ENCODE data around the gene TPK1. TPM values are rescaled to one million over a fixed set of nuclear protein-coding genes. Genes with fewer than 3 reads are reported as not detected.

Gene TPK1
- polyA plus RNA-seq, 4 donors = 2.7 to 21.9 (median 15.3) TPM

DNA sequence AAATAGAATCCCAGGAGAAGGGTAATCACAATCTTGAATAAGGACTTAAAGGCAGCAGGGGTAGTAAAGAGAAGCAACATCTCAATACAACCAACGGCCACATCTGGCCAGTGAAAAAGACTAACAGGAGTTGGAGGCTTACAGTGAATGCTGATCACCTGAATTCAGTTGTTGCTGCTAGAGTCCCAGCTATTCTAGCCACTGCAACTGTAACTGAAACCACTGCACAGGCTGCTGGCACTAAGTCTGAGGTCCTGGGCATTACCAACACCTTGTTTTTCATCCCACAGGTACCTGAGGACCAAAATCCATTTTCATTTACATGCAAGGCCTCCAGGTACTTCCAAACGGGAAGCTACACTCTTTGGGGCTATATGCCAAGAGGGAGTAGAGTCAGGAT is 44.4 kb downstream of the TPK1 start:
- H3K4me3 ChIP-seq (ENCODE audit: low read depth in 1 of 3, low read length in 3 of 3) = no peak overlapping the region
- FAIRE-seq (no peak), DNase-seq (no peak)
- peaks cover 0 to 1% of the 10 kb centered on the region in 2 donors for H3K9me3 ChIP-seq (ENCODE audit: control insufficient read depth in 2 of 2, insufficient read depth in 1 of 2, low read depth in 1 of 2, low read length in 1 of 2)
- no peak overlapping the region for H3K27ac ChIP-seq (ENCODE audit: low read depth in 1 of 3, low read length in 2 of 3)
- peaks cover 0 to 4% (median 0%) of the 10 kb centered on the region in 3 donors for H3K4me1 ChIP-seq (ENCODE audit: control insufficient read depth in 3 of 3, insufficient read depth in 2 of 3, low read depth in 1 of 3, low read length in 2 of 3)
- peaks cover 0 to 2% (median 0%) of the 10 kb centered on the region in 3 donors for H3K36me3 ChIP-seq (ENCODE audit: control insufficient read depth in 3 of 3, insufficient read depth in 2 of 3, low read depth in 1 of 3, low read length in 3 of 3)
- 76 to 90% (median 81%) methylated on average over 2 of the region's 2 CpGs for WGBS, 3 donors
- no peaks in the 10 kb centered on the region for H3K27me3 ChIP-seq (ENCODE audit: control insufficient read depth in 3 of 3, insufficient read depth in 3 of 3, low read length in 3 of 3)

GRCh38 chr7:144787127-144787526 is 48.7 kb downstream of the TPK1 start:
- DNase-seq (peak; percentile 35), FAIRE-seq (peak; percentile 47)
- no peaks in the 10 kb centered on the region for H3K36me3 ChIP-seq (ENCODE audit: control insufficient read depth in 3 of 3, insufficient read depth in 2 of 3, low read depth in 1 of 3, low read length in 3 of 3)
- H3K4me1 ChIP-seq (ENCODE audit: control insufficient read depth in 3 of 3, insufficient read depth in 2 of 3, low read depth in 1 of 3, low read length in 2 of 3) = peaks cover 0 to 5% (median 0%) of the 10 kb centered on the region in 3 donors
- WGBS, 3 donors = 76 to 91% (median 84%) methylated on average over 2 of the region's 2 CpGs
- no peak overlapping the region for H3K27ac ChIP-seq (ENCODE audit: low read depth in 1 of 3, low read length in 2 of 3)
- H3K27me3 ChIP-seq (ENCODE audit: control insufficient read depth in 3 of 3, insufficient read depth in 3 of 3, low read length in 3 of 3) = no peaks in the 10 kb centered on the region
- no peaks in the 10 kb centered on the region for H3K9me3 ChIP-seq (ENCODE audit: control insufficient read depth in 2 of 2, insufficient read depth in 1 of 2, low read depth in 1 of 2, low read length in 1 of 2)
- no peak overlapping the region for H3K4me3 ChIP-seq (ENCODE audit: low read depth in 1 of 3, low read length in 3 of 3)

DNA sequence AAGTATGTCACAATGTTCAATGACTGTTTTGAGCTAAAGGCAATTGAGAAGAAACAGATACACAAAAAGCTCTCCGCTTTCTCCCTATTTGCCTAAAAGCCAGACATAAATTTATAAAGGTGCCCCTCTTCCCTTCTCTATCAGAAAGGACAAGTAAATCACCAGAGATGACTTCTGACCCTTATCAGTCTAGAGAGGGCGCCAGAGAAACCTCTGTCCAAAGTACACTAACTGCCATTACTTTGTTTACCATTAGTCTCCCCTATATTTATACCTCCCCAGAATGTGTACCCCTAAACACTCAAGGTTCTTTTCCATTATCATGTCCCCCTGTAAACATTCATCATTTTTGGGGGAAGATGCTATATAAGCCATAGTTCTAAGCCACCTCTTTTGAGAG is 49.3 kb downstream of the TPK1 start:
- no peaks in the 10 kb centered on the region for H3K27me3 ChIP-seq (ENCODE audit: control insufficient read depth in 3 of 3, insufficient read depth in 3 of 3, low read length in 3 of 3)
- peaks cover 0 to 5% (median 0%) of the 10 kb centered on the region in 3 donors for H3K4me1 ChIP-seq (ENCODE audit: control insufficient read depth in 3 of 3, insufficient read depth in 2 of 3, low read depth in 1 of 3, low read length in 2 of 3)
- FAIRE-seq (no peak), DNase-seq (peak in 1 of 2 donors; percentile 22)
- H3K36me3 ChIP-seq (ENCODE audit: control insufficient read depth in 3 of 3, insufficient read depth in 2 of 3, low read depth in 1 of 3, low read length in 3 of 3) = no peaks in the 10 kb centered on the region
- 64 to 79% (median 69%) methylated on average over 2 of the region's 2 CpGs for WGBS, 3 donors
- H3K4me3 ChIP-seq (ENCODE audit: low read depth in 1 of 3, low read length in 3 of 3) = no peak overlapping the region
- no peaks in the 10 kb centered on the region for H3K9me3 ChIP-seq (ENCODE audit: control insufficient read depth in 2 of 2, insufficient read depth in 1 of 2, low read depth in 1 of 2, low read length in 1 of 2)
- no peak overlapping the region for H3K27ac ChIP-seq (ENCODE audit: low read depth in 1 of 3, low read length in 2 of 3)

- H3K9me3 ChIP-seq (ENCODE audit: control insufficient read depth in 2 of 2, insufficient read depth in 1 of 2, low read depth in 1 of 2, low read length in 1 of 2) = no peaks in the 10 kb centered on the region
- WGBS, 3 donors = 70 to 90% (median 78%) methylated on average over 1 of the region's 1 CpG
- H3K27ac ChIP-seq (ENCODE audit: low read depth in 1 of 3, low read length in 2 of 3) = no peak overlapping the region
- FAIRE-seq (no peak), DNase-seq (no peak)
- no peak overlapping the region for H3K4me3 ChIP-seq (ENCODE audit: low read depth in 1 of 3, low read length in 3 of 3)
- H3K27me3 ChIP-seq (ENCODE audit: control insufficient read depth in 3 of 3, insufficient read depth in 3 of 3, low read length in 3 of 3) = no peaks in the 10 kb centered on the region
- H3K36me3 ChIP-seq (ENCODE audit: control insufficient read depth in 3 of 3, insufficient read depth in 2 of 3, low read depth in 1 of 3, low read length in 3 of 3) = no peaks in the 10 kb centered on the region
- peaks cover 0 to 5% (median 0%) of the 10 kb centered on the region in 3 donors for H3K4me1 ChIP-seq (ENCODE audit: control insufficient read depth in 3 of 3, insufficient read depth in 2 of 3, low read depth in 1 of 3, low read length in 2 of 3)
These were observed 49.8 kb downstream of the TPK1 start for GRCh38 chr7:144786079-144786478.

DNA sequence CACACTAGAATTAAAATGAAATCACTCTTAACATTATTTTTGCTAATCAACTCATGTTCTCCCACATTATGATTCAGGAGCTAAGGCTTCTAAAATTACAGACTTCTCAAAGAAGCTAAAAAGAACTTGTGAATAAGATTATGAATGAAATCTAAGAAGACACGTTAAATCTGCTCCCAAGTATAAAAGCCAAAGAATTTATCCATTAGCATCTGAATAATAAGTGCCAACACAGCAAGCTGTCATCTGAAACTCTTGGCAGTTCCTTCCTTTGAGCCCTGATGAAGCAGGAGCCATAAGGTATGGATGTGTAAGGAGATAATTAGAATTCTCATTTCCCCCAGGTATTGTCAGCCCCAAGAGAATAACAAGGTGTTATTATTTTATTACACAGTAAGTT is 50.3 kb downstream of the TPK1 start:
- WGBS, 3 donors = 81 to 91% (median 86%) methylated on average over 1 of the region's 1 CpG
- FAIRE-seq = no peak
- Histone ChIP-seq H3K36me3 (ENCODE audit: control insufficient read depth in 3 of 3, insufficient read depth in 2 of 3, low read depth in 1 of 3, low read length in 3 of 3) (no peaks in the 10 kb centered on the region), H3K9me3 (ENCODE audit: control insufficient read depth in 2 of 2, insufficient read depth in 1 of 2, low read depth in 1 of 2, low read length in 1 of 2) (no peaks in the 10 kb centered on the region), H3K4me3 (ENCODE audit: low read depth in 1 of 3, low read length in 3 of 3) (no peak overlapping the region), H3K27ac (ENCODE audit: low read depth in 1 of 3, low read length in 2 of 3) (no peak overlapping the region), H3K27me3 (ENCODE audit: control insufficient read depth in 3 of 3, insufficient read depth in 3 of 3, low read length in 3 of 3) (no peaks in the 10 kb centered on the region), H3K4me1 (ENCODE audit: control insufficient read depth in 3 of 3, insufficient read depth in 2 of 3, low read depth in 1 of 3, low read length in 2 of 3) (peaks cover 0 to 5% (median 0%) of the 10 kb centered on the region in 3 donors)
- no peak for DNase-seq

DNA sequence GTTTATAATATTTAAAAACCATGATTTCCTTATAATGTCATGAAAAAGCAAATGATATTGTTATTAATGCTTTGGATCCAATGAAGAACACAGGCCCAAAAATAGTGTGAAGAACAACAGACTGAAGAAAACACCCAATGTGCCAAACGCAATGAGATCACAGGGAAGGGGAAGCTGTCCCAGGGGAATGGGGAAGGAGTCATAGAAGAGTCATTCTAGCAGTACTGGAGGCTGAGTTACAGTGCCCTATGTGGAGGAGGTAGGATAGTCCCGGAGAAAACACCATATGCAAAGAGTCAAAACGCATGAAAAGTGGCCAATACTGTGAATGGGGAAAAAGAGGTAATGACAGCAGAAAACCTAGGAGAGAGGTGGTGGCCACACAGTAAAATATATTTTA is 50.9 kb downstream of the TPK1 start:
- Histone ChIP-seq H3K27ac (ENCODE audit: low read depth in 1 of 3, low read length in 2 of 3) (no peak overlapping the region), H3K4me1 (ENCODE audit: control insufficient read depth in 3 of 3, insufficient read depth in 2 of 3, low read depth in 1 of 3, low read length in 2 of 3) (peaks cover 0 to 5% (median 0%) of the 10 kb centered on the region in 3 donors), H3K36me3 (ENCODE audit: control insufficient read depth in 3 of 3, insufficient read depth in 2 of 3, low read depth in 1 of 3, low read length in 3 of 3) (no peaks in the 10 kb centered on the region), H3K9me3 (ENCODE audit: control insufficient read depth in 2 of 2, insufficient read depth in 1 of 2, low read depth in 1 of 2, low read length in 1 of 2) (no peaks in the 10 kb centered on the region), H3K27me3 (ENCODE audit: control insufficient read depth in 3 of 3, insufficient read depth in 3 of 3, low read length in 3 of 3) (no peaks in the 10 kb centered on the region), H3K4me3 (ENCODE audit: low read depth in 1 of 3, low read length in 3 of 3) (no peak overlapping the region)
- 81 to 93% (median 93%) methylated on average over 3 of the region's 3 CpGs for WGBS, 3 donors
- FAIRE-seq = no peak
- DNase-seq = no peak

DNA sequence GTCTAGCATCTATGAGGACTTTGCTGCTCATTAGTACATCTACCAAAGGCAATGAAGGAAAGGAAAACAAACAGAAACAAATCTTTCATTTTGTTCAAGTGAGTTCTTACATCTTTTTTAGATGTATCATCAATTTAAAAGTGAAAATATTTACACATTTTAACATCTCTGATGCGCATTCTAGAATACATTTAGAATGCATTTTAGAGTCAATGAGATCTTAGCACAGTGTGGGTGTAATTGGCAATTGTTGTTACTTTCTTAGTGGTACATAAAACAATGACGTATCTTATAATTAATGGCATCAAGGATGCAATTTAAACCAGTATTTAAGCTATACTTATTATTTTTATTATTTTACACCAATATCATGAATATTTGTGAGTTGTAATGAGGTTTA is 51.4 kb downstream of the TPK1 start:
- H3K4me3 ChIP-seq (ENCODE audit: low read depth in 1 of 3, low read length in 3 of 3) = no peak overlapping the region
- H3K27me3 ChIP-seq (ENCODE audit: control insufficient read depth in 3 of 3, insufficient read depth in 3 of 3, low read length in 3 of 3) = no peaks in the 10 kb centered on the region
- peaks cover 0 to 5% (median 0%) of the 10 kb centered on the region in 3 donors for H3K4me1 ChIP-seq (ENCODE audit: control insufficient read depth in 3 of 3, insufficient read depth in 2 of 3, low read depth in 1 of 3, low read length in 2 of 3)
- DNase-seq (no peak), FAIRE-seq (no peak)
- no peaks in the 10 kb centered on the region for H3K36me3 ChIP-seq (ENCODE audit: control insufficient read depth in 3 of 3, insufficient read depth in 2 of 3, low read depth in 1 of 3, low read length in 3 of 3)
- no peaks in the 10 kb centered on the region for H3K9me3 ChIP-seq (ENCODE audit: control insufficient read depth in 2 of 2, insufficient read depth in 1 of 2, low read depth in 1 of 2, low read length in 1 of 2)
- 89 to 99% (median 98%) methylated on average over 2 of the region's 2 CpGs for WGBS, 3 donors
- no peak overlapping the region for H3K27ac ChIP-seq (ENCODE audit: low read depth in 1 of 3, low read length in 2 of 3)

GRCh38 chr7:144782883-144783282 is 53.0 kb downstream of the TPK1 start:
- FAIRE-seq = no peak
- no peaks in the 10 kb centered on the region for H3K27me3 ChIP-seq (ENCODE audit: control insufficient read depth in 3 of 3, insufficient read depth in 3 of 3, low read length in 3 of 3)
- H3K27ac ChIP-seq (ENCODE audit: low read depth in 1 of 3, low read length in 2 of 3) = no peak overlapping the region
- H3K4me1 ChIP-seq (ENCODE audit: control insufficient read depth in 3 of 3, insufficient read depth in 2 of 3, low read depth in 1 of 3, low read length in 2 of 3) = peaks cover 0 to 5% (median 0%) of the 10 kb centered on the region in 3 donors
- H3K4me3 ChIP-seq (ENCODE audit: low read depth in 1 of 3, low read length in 3 of 3) = no peak overlapping the region
- H3K9me3 ChIP-seq (ENCODE audit: control insufficient read depth in 2 of 2, insufficient read depth in 1 of 2, low read depth in 1 of 2, low read length in 1 of 2) = no peaks in the 10 kb centered on the region
- no peak for DNase-seq
- WGBS, 3 donors = 0 to 74% (median 59%) methylated on average over 1 of the region's 1 CpG
- no peaks in the 10 kb centered on the region for H3K36me3 ChIP-seq (ENCODE audit: control insufficient read depth in 3 of 3, insufficient read depth in 2 of 3, low read depth in 1 of 3, low read length in 3 of 3)

- WGBS, 3 donors = 95 to 96% (median 96%) methylated on average over 4 of the region's 4 CpGs
- DNase-seq (no peak), FAIRE-seq (no peak)
- H3K4me1 ChIP-seq (ENCODE audit: control insufficient read depth in 3 of 3, insufficient read depth in 2 of 3, low read depth in 1 of 3, low read length in 2 of 3) = no peaks in the 10 kb centered on the region
- no peaks in the 10 kb centered on the region for H3K36me3 ChIP-seq (ENCODE audit: control insufficient read depth in 3 of 3, insufficient read depth in 2 of 3, low read depth in 1 of 3, low read length in 3 of 3)
- no peak overlapping the region for H3K4me3 ChIP-seq (ENCODE audit: low read depth in 1 of 3, low read length in 3 of 3)
- no peaks in the 10 kb centered on the region for H3K9me3 ChIP-seq (ENCODE audit: control insufficient read depth in 2 of 2, insufficient read depth in 1 of 2, low read depth in 1 of 2, low read length in 1 of 2)
- H3K27ac ChIP-seq (ENCODE audit: low read depth in 1 of 3, low read length in 2 of 3) = no peak overlapping the region
- no peaks in the 10 kb centered on the region for H3K27me3 ChIP-seq (ENCODE audit: control insufficient read depth in 3 of 3, insufficient read depth in 3 of 3, low read length in 3 of 3)
These were observed 55.7 kb downstream of the TPK1 start for GRCh38 chr7:144780071-144780608.
